H1 (cell line): ENCODE data around the gene UBE2H.

Source experiments
- CREB1 ChIP-seq: IDR thresholded peaks from 2 replicates; pipeline ENCODE4 v1.6.1; 2012; ENCODE audit warnings: inconsistent platforms
- JUN ChIP-seq: IDR thresholded peaks from 2 replicates; pipeline ENCODE4 v1.6.1; 2011; ENCODE audit warnings: low read depth, mild to moderate bottlenecking, improper control_type of control experiment, low read length
- POLR2A ChIP-seq, 2 experiments: IDR thresholded peaks; 1 replicate in 1 of 2; 2 replicates in 1 of 2; pipeline ENCODE4 v1.6.1; 2011; ENCODE audit warnings: low read depth in 2 of 2, low read length in 2 of 2, mild to moderate bottlenecking in 2 of 2; ENCODE audit errors: control extremely low read depth in 1 of 2
- RAD21 ChIP-seq, 2 experiments: IDR thresholded peaks in 1 of 2; conservative IDR thresholded peaks in 1 of 2; 2 replicates each; pipeline ENCODE4 v1.6.1; 2011; ENCODE audit warnings: low read depth in 2 of 2, low read length in 2 of 2, improper control_type of control experiment in 1 of 2, inconsistent platforms in 1 of 2, mild to moderate bottlenecking in 1 of 2, moderate library complexity in 1 of 2
- SAP30 ChIP-seq: fragments of 300-600 bp; sonication (generic); IDR thresholded peaks from 2 replicates; pipeline ENCODE4 v1.7.1; 2012; ENCODE audit warnings: low read length, moderate library complexity, mild to moderate bottlenecking, inconsistent platforms; ENCODE audit not compliant: insufficient read depth, insufficient replicate concordance
- TAF1 ChIP-seq: IDR thresholded peaks from 2 replicates; pipeline ENCODE4 v1.6.1; 2011; ENCODE audit warnings: mild to moderate bottlenecking, low read depth, low read length
- TEAD4 ChIP-seq: IDR thresholded peaks from 2 replicates; pipeline ENCODE4 v1.6.1; 2012; ENCODE audit warnings: low read depth, low read length, inconsistent platforms, mixed read lengths
- TF ChIP-seq, protein P1 (sequence below): IDR thresholded peaks from 2 replicates; pipeline ENCODE4 v1.6.1; 2011; ENCODE audit warnings: low read depth, mild to moderate bottlenecking, low read length; ENCODE audit not compliant: insufficient read depth
- TF ChIP-seq, protein P2 (sequence below), 3 experiments: IDR thresholded peaks; 1 replicate in 2 of 3; 2 replicates in 1 of 3; pipeline versions ENCODE4 v1.5.1 to v1.6.1; 2011; ENCODE audit warnings: low read length in 3 of 3, mild to moderate bottlenecking in 3 of 3, inconsistent platforms in 2 of 3, low read depth in 1 of 3, moderate library complexity in 1 of 3; ENCODE audit not compliant: insufficient read depth in 1 of 3; ENCODE audit errors: control extremely low read depth in 1 of 3

DNA sequence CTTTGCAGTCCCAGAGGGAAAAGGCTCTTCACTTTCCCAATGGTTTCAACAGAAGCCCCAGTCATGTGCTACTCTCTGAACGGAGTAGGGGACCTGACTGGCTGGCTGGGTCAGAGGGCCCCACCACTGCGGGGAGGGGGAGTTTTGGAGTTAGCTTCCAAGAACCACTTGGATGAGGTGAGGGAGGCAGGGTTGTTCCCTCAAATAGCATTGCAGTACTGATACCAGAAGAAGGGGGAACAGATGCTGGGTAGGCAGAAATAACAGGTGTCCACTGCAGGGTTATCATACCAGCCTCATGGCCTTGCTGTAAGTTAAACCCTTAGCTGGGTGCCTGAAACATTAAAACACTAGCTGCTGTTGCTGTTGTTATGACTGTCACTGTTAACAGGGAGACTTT is 131.3 kb downstream of the UBE2H start:
- TF ChIP-seq SAP30: no peak
- TF ChIP-seq, protein P1, sequence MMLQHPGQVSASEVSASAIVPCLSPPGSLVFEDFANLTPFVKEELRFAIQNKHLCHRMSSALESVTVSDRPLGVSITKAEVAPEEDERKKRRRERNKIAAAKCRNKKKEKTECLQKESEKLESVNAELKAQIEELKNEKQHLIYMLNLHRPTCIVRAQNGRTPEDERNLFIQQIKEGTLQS: no peak
- no peak for TF ChIP-seq CREB1
- TF ChIP-seq, protein P2, sequence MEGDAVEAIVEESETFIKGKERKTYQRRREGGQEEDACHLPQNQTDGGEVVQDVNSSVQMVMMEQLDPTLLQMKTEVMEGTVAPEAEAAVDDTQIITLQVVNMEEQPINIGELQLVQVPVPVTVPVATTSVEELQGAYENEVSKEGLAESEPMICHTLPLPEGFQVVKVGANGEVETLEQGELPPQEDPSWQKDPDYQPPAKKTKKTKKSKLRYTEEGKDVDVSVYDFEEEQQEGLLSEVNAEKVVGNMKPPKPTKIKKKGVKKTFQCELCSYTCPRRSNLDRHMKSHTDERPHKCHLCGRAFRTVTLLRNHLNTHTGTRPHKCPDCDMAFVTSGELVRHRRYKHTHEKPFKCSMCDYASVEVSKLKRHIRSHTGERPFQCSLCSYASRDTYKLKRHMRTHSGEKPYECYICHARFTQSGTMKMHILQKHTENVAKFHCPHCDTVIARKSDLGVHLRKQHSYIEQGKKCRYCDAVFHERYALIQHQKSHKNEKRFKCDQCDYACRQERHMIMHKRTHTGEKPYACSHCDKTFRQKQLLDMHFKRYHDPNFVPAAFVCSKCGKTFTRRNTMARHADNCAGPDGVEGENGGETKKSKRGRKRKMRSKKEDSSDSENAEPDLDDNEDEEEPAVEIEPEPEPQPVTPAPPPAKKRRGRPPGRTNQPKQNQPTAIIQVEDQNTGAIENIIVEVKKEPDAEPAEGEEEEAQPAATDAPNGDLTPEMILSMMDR (IDR thresholded peaks at IDR 0.05; ENCODE audit: control extremely low read depth in 1 of 3, insufficient read depth in 1 of 3, low read depth in 1 of 3, low read length in 3 of 3): no peak
- no peak for TF ChIP-seq TEAD4
- no peak for TF ChIP-seq RAD21 (IDR thresholded peaks at IDR 0.05 in 1 of 2, conservative IDR thresholded peaks at IDR 0.05 in 1 of 2; ENCODE audit: low read depth in 2 of 2, low read length in 2 of 2)
- TF ChIP-seq JUN: no peak
- no peak for TF ChIP-seq POLR2A (IDR thresholded peaks at IDR 0.05; ENCODE audit: control extremely low read depth in 1 of 2, low read depth in 2 of 2, low read length in 2 of 2)
- TF ChIP-seq TAF1: no peak
